Thoracic aorta (tissue), 2 donors: ENCODE measurements around the gene SHD. TPM values are rescaled to one million over a fixed set of nuclear protein-coding genes. Genes with fewer than 3 reads are reported as not detected.
A peak's percentile ranks its signal among the peaks of the same experiment; 100 is the strongest.
"Not testable (repeated sequence)": the region's sequence is repeated elsewhere in the genome, so short reads cannot be mapped to it uniquely, and the experiment has no call there.

Source experiments
- ATAC-seq: fragments of 150-250 bp; one replicate; pipeline ENCODE4 v1.8.0; 2017; ENCODE audit warnings: low read depth; ENCODE audit not compliant: insufficient number of reproducible peaks, low FRiP score
- DNase-seq: peaks from one replicate; pipeline ENCODE4 v3.0.0-alpha.2; 2020; ENCODE audit warnings: low spot score
- H3K27ac ChIP-seq, 2 donors: fragments of 200-600 bp; sonication (generic); 1 replicate in 1 of 2; 2 replicates in 1 of 2; pipeline ENCODE4 v1.5.1; 2016; ENCODE audit warnings: mild to moderate bottlenecking in 2 of 2, moderate library complexity in 2 of 2
- H3K27me3 ChIP-seq: fragments of 200-600 bp; sonication (generic); replicated peaks from 2 replicates; pipeline ENCODE4 v1.6.0; 2016; ENCODE audit warnings: mild to moderate bottlenecking; ENCODE audit not compliant: insufficient read depth
- H3K36me3 ChIP-seq: fragments of 200-600 bp; sonication (generic); one replicate; pipeline ENCODE4 v1.5.1; 2016
- H3K4me1 ChIP-seq, 2 donors: fragments of 200-600 bp; sonication (generic); 1 replicate in 1 of 2; 2 replicates in 1 of 2; pipeline versions ENCODE4 v1.5.1 to v1.6.0; 2016; ENCODE audit warnings: low read depth in 2 of 2, mild to moderate bottlenecking in 1 of 2; ENCODE audit not compliant: control insufficient read depth in 1 of 2
- H3K4me3 ChIP-seq: fragments of 200-600 bp; sonication (generic); 2 replicates; pipeline ENCODE4 v1.5.1; 2016; ENCODE audit warnings: mild to moderate bottlenecking
- H3K9me3 ChIP-seq: fragments of 200-600 bp; sonication (generic); 2 replicates; pipeline ENCODE4 v1.5.1; 2016
- CTCF ChIP-seq: fragments of 200-600 bp; sonication (generic); IDR thresholded peaks from one replicate; pipeline ENCODE4 v1.5.1; 2019; ENCODE audit warnings: antibody characterized with exemption
- total RNA-seq, 2 donors: library from RNA; depleted of rRNA; stranded (reverse); fragments of >200 nt; gene quantifications; one replicate each; pipeline versions ENCODE4 v1.1.0 to v1.2.3, GENCODE V29; 2016

Gene SHD
- not detected for total RNA-seq

GRCh38 chr19:4278419-4279266, at the start of gene SHD:
SHD (plus strand) TSS chr19:4279266; CDS start chr19:4280064, 798 bp downstream.
- H3K27me3 ChIP-seq = peaks cover 13% of the 10 kb centered on the region
- H3K9me3 ChIP-seq = no peaks in the 10 kb centered on the region
- DNase-seq (no peak), ATAC-seq (no peak)
- TF ChIP-seq CTCF = no peak
- H3K36me3 ChIP-seq = no peaks in the 10 kb centered on the region
- no peak within 1 kb of the TSS for H3K27ac ChIP-seq
- peaks cover 0 to 3% of the 10 kb centered on the region in 2 donors for H3K4me1 ChIP-seq
- peak within 1 kb of the TSS; percentile 5 for H3K4me3 ChIP-seq

- H3K27me3 ChIP-seq, H3K36me3 ChIP-seq, ATAC-seq, H3K4me1 ChIP-seq, H3K4me3 ChIP-seq, H3K27ac ChIP-seq, H3K9me3 ChIP-seq, DNase-seq: not testable (repeated sequence)
Measured at GRCh38 chr19:4230237-4230636, 48.8 kb upstream of the SHD start.

- H3K4me1 ChIP-seq, H3K27me3 ChIP-seq, H3K36me3 ChIP-seq, H3K4me3 ChIP-seq, H3K27ac ChIP-seq, DNase-seq, H3K9me3 ChIP-seq, ATAC-seq: not testable (repeated sequence)
Measured at GRCh38 chr19:4231521-4231920, 47.5 kb upstream of the SHD start.

- not testable (repeated sequence) for H3K9me3 ChIP-seq, H3K36me3 ChIP-seq, H3K27me3 ChIP-seq, H3K27ac ChIP-seq, ATAC-seq, DNase-seq, H3K4me3 ChIP-seq, H3K4me1 ChIP-seq
Measured at GRCh38 chr19:4232139-4232538, 46.9 kb upstream of the SHD start.

GRCh38 chr19:4232614-4233281, 46.3 kb upstream of the SHD start:
- Histone ChIP-seq H3K36me3 (no peaks in the 10 kb centered on the region), H3K4me1 (peaks cover 0 to 3% of the 10 kb centered on the region in 2 donors), H3K4me3 (no peak overlapping the region), H3K9me3 (no peaks in the 10 kb centered on the region), H3K27ac (no peak overlapping the region), H3K27me3 (no peaks in the 10 kb centered on the region)
- DNase-seq (no peak), ATAC-seq (no peak)
- TF ChIP-seq CTCF = no peak

GRCh38 chr19:4233282-4233853, 45.7 kb upstream of the SHD start:
- H3K27me3 ChIP-seq = no peaks in the 10 kb centered on the region
- no peak overlapping the region for H3K4me3 ChIP-seq
- ATAC-seq (no peak), DNase-seq (no peak)
- no peaks in the 10 kb centered on the region for H3K9me3 ChIP-seq
- H3K4me1 ChIP-seq = peaks cover 0 to 3% of the 10 kb centered on the region in 2 donors
- no peak overlapping the region for H3K27ac ChIP-seq
- no peaks in the 10 kb centered on the region for H3K36me3 ChIP-seq
- peak; percentile 44 for TF ChIP-seq CTCF
